OCI-LY1 (cell line): ENCODE data around the gene HOXB4.

Source experiments
- H2AFZ ChIP-seq: fragments of 200-600 bp; sonication (generic), shearing (Covaris generic); 2 replicates; pipeline ENCODE4 v1.6.0; 2014; ENCODE audit warnings: antibody characterized with exemption, mild to moderate bottlenecking, low read length
- H3F3A ChIP-seq: fragments of 200-600 bp; sonication (generic), shearing (Covaris generic); 2 replicates; pipeline ENCODE4 v1.6.0; 2014; ENCODE audit warnings: mild to moderate bottlenecking, antibody characterized with exemption, low read length, moderate library complexity; ENCODE audit not compliant: insufficient read depth
- H3K27ac ChIP-seq: fragments of 200-600 bp; sonication (generic); 2 replicates; pipeline ENCODE4 v1.5.1; 2014; ENCODE audit warnings: low read length, mixed run types, mild to moderate bottlenecking, low read depth; ENCODE audit not compliant: poor library complexity, severe bottlenecking
- H3K27me3 ChIP-seq: fragments of 200-600 bp; sonication (generic); 2 replicates; pipeline ENCODE4 v1.6.0; 2014; ENCODE audit warnings: antibody characterized with exemption, mild to moderate bottlenecking, low read length, moderate library complexity; ENCODE audit not compliant: insufficient read depth
- H3K36me3 ChIP-seq: fragments of 200-600 bp; sonication (generic); 2 replicates; pipeline ENCODE4 v1.6.1; 2014; ENCODE audit warnings: mild to moderate bottlenecking, antibody characterized with exemption, low read length, moderate library complexity, mixed read lengths; ENCODE audit not compliant: insufficient read depth
- H3K4me1 ChIP-seq: fragments of 200-600 bp; sonication (generic); 2 replicates; pipeline ENCODE4 v1.5.1; 2014; ENCODE audit warnings: mild to moderate bottlenecking, low read length, moderate library complexity; ENCODE audit not compliant: insufficient read depth, severe bottlenecking
- H3K4me2 ChIP-seq: fragments of 200-600 bp; sonication (generic), shearing (Covaris generic); 2 replicates; pipeline ENCODE4 v1.6.1; 2014; ENCODE audit warnings: low read length
- H3K4me3 ChIP-seq: fragments of 200-600 bp; sonication (generic); 2 replicates; pipeline ENCODE4 v1.5.1; 2014; ENCODE audit warnings: low read length, low read depth, mild to moderate bottlenecking, mixed read lengths; ENCODE audit not compliant: poor library complexity, severe bottlenecking
- H3K79me2 ChIP-seq: fragments of 200-600 bp; shearing (Covaris generic); 2 replicates; pipeline ENCODE4 v1.6.1; 2016; ENCODE audit warnings: mixed run types, low read length, mixed read lengths; ENCODE audit not compliant: insufficient read depth
- H3K9ac ChIP-seq: fragments of 200-600 bp; sonication (generic), shearing (Covaris generic); 2 replicates; pipeline ENCODE4 v1.6.1; 2014; ENCODE audit warnings: mild to moderate bottlenecking, low read length, mixed read lengths
- H3K9me2 ChIP-seq: fragments of 200-600 bp; sonication (generic), shearing (Covaris generic); 2 replicates; pipeline ENCODE4 v1.6.1; 2014; ENCODE audit warnings: low read depth, mild to moderate bottlenecking, low read length, mixed read lengths
- H3K9me3 ChIP-seq: fragments of 200-600 bp; shearing (Covaris generic); 2 replicates; pipeline ENCODE4 v1.6.1; 2014; ENCODE audit warnings: low read length, mixed read lengths
- H4K20me1 ChIP-seq: fragments of 200-600 bp; sonication (generic), shearing (Covaris generic); 2 replicates; pipeline ENCODE4 v1.6.0; 2016; ENCODE audit warnings: mild to moderate bottlenecking, low read length; ENCODE audit not compliant: insufficient read depth
- CTCF ChIP-seq: fragments of 200-600 bp; sonication (generic), shearing (Covaris generic); IDR thresholded peaks from 2 replicates; pipeline ENCODE4 v1.5.1; 2017; ENCODE audit warnings: mild to moderate bottlenecking, antibody characterized with exemption, low read length, moderate library complexity, mixed read lengths
- EZH2 ChIP-seq: fragments of 200-600 bp; sonication (generic), shearing (Covaris generic); IDR thresholded peaks from 2 replicates; pipeline ENCODE4 v1.8.0; 2017; ENCODE audit warnings: borderline replicate concordance, mixed run types, mild to moderate bottlenecking, antibody characterized with exemption, low read length, moderate library complexity, mixed read lengths

The HOXB4 gene

DNA sequence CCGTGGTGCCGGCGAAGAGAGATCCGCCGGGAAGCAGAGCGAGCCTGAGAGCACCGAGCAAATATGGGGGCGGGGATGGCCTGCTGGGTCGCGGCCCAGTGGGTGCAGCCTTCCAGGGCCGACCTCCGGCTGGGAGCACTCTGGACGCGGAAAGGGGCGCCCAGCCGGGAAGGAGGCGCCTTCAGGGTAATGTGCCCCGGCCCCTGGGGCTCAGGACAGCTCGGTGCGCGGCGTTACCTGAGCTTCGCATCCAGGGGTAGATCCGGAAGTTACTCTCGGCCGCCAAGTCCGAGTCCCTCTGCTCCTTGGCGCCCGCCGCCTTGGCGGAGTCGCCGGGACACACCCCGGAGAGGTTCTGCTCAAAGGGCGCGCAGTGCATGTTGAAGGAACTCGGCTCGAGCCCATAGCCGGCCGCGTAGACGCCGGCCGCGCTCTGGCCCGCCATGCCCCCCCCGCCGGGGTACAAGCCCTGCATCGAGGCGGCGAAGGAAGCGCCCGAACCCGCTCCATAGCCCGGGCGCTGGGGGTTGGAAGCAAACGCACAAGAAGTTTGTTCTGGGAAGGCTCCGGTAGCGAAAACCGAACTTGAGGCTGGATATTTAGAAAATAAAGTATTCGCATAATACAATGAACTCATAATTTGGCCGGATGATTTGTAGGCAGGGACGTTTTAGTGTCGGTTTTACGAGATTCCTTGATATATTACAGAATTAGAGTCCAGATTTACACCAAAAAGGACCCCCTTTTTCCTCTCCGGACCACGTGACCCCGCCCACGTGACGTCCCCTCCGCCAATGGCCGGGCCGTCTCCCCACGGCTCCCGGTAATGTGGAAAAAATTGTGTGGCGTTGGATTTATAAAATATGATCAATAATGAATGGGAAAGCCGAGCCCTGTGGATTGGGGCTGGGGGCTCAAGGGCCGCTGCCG lies 32.4 kb upstream of the HOXB4 start, which contains the start of gene HOXB7:
Gene HOXB7, minus strand, starts transcription at position 736 of the 930 bp plus-strand sequence. Its CDS starts 99 bp downstream, at position 637.
- peak within 1 kb of the TSS; percentile 68 for H3K9ac ChIP-seq
- H3K36me3 ChIP-seq = no peaks in the 10 kb centered on the region
- no peak within 1 kb of the TSS for H3K27ac ChIP-seq
- peak within 1 kb of the TSS; percentile 63 for H3K4me3 ChIP-seq
- H3F3A ChIP-seq = no peaks in the 10 kb centered on the region
- no peaks in the 10 kb centered on the region for H3K79me2 ChIP-seq
- peaks cover 3% of the 10 kb centered on the region for H3K4me1 ChIP-seq
- H2AFZ ChIP-seq = peak within 1 kb of the TSS; percentile 71; the same call in 1 of the 2 replicates
- no peak for TF ChIP-seq CTCF
- TF ChIP-seq EZH2 = no peak
- no peaks in the 10 kb centered on the region for H3K9me2 ChIP-seq
- H3K4me2 ChIP-seq = peak within 1 kb of the TSS; percentile 72
- no peaks in the 10 kb centered on the region for H3K27me3 ChIP-seq
- H4K20me1 ChIP-seq = no peaks in the 10 kb centered on the region
- no peaks in the 10 kb centered on the region for H3K9me3 ChIP-seq

- no peak overlapping the region for H2AFZ ChIP-seq
- H3K79me2 ChIP-seq = no peaks in the 10 kb centered on the region
- H3K27ac ChIP-seq = no peak overlapping the region
- H3K4me2 ChIP-seq = peak overlapping the region; percentile 72
- peaks cover 3% of the 10 kb centered on the region for H3K4me1 ChIP-seq
- TF ChIP-seq CTCF (no peak), EZH2 (no peak)
- peak overlapping the region; percentile 63 for H3K4me3 ChIP-seq
- no peaks in the 10 kb centered on the region for H3K27me3 ChIP-seq
- H4K20me1 ChIP-seq = no peaks in the 10 kb centered on the region
- no peaks in the 10 kb centered on the region for H3K36me3 ChIP-seq
- H3F3A ChIP-seq = no peaks in the 10 kb centered on the region
- no peaks in the 10 kb centered on the region for H3K9me2 ChIP-seq
- no peaks in the 10 kb centered on the region for H3K9me3 ChIP-seq
- peak overlapping the region; percentile 68 for H3K9ac ChIP-seq
Measured at GRCh38 chr17:48609759-48610281, 31.7 kb upstream of the HOXB4 start.

GRCh38 chr17:48609033-48609432 lies 30.9 kb upstream of the HOXB4 start:
- H3K4me2 ChIP-seq = no peak overlapping the region
- no peak overlapping the region for H2AFZ ChIP-seq
- H3F3A ChIP-seq = no peaks in the 10 kb centered on the region
- no peak overlapping the region for H3K27ac ChIP-seq
- H3K79me2 ChIP-seq = no peaks in the 10 kb centered on the region
- no peaks in the 10 kb centered on the region for H4K20me1 ChIP-seq
- H3K9me3 ChIP-seq = no peaks in the 10 kb centered on the region
- TF ChIP-seq EZH2 = no peak
- TF ChIP-seq CTCF = no peak
- H3K4me1 ChIP-seq = peaks cover 3% of the 10 kb centered on the region
- no peak overlapping the region for H3K9ac ChIP-seq
- H3K36me3 ChIP-seq = no peaks in the 10 kb centered on the region
- H3K4me3 ChIP-seq = no peak overlapping the region
- no peaks in the 10 kb centered on the region for H3K9me2 ChIP-seq
- H3K27me3 ChIP-seq = no peaks in the 10 kb centered on the region
